SW480 (cell line): ENCODE results near the gene SHKBP1.
"Not testable (repeated sequence)": the region's sequence is repeated elsewhere in the genome, so short reads cannot be mapped to it uniquely, and the experiment has no call there.

ENCODE experiments used
- DNase-seq: peaks from one replicate; pipeline ENCODE4 v3.0.0-alpha.2; 2016; ENCODE audit warnings: low spot score

SHKBP1 gene

GRCh38 chr19:40585241-40585981, 8.7 kb downstream of the SHKBP1 start:
- no peak for DNase-seq

GRCh38 chr19:40585982-40586422, 9.3 kb downstream of the SHKBP1 start:
- no peak for DNase-seq

- DNase-seq, result no peak
These were observed 9.9 kb downstream of the SHKBP1 start for GRCh38 chr19:40586611-40587010.

GRCh38 chr19:40588110-40588854, 11.6 kb downstream of the SHKBP1 start:
- peak; percentile 58 for DNase-seq

- DNase-seq, result no peak
These were observed 12.4 kb downstream of the SHKBP1 start for GRCh38 chr19:40588926-40589569.

- DNase-seq, result no peak
These were observed 13.1 kb downstream of the SHKBP1 start for GRCh38 chr19:40589591-40590429.

- no peak for DNase-seq
These were observed 14.0 kb downstream of the SHKBP1 start for GRCh38 chr19:40590464-40591265.

GRCh38 chr19:40591724-40592123, 15.1 kb downstream of the SHKBP1 start:
- DNase-seq, result not testable (repeated sequence)

GRCh38 chr19:40592170-40592569, 15.5 kb downstream of the SHKBP1 start:
- DNase-seq, result peak; percentile 75

- DNase-seq, result no peak
These were observed 17.6 kb downstream of the SHKBP1 start for GRCh38 chr19:40594255-40594654.

- DNase-seq, result peak; percentile 73
These were observed 18.0 kb downstream of the SHKBP1 start for GRCh38 chr19:40594657-40595091.

- DNase-seq, result peak; percentile 54
These were observed 20.1 kb downstream of the SHKBP1 start for GRCh38 chr19:40596608-40597328.

GRCh38 chr19:40597329-40597838, 20.7 kb downstream of the SHKBP1 start:
- DNase-seq, result no peak

- peak; percentile 91 for DNase-seq
These were observed 21.6 kb downstream of the SHKBP1 start for GRCh38 chr19:40598121-40598917.

- DNase-seq, result no peak
These were observed 22.2 kb downstream of the SHKBP1 start for GRCh38 chr19:40598918-40599307.

GRCh38 chr19:40599331-40599901, 22.7 kb downstream of the SHKBP1 start:
- DNase-seq, result peak; percentile 61

- no peak for DNase-seq
These were observed 23.4 kb downstream of the SHKBP1 start for GRCh38 chr19:40599902-40600569.

GRCh38 chr19:40600570-40601133, 24.0 kb downstream of the SHKBP1 start:
- DNase-seq, result no peak
